AG09319 (cell line): Measurements from ENCODE around the gene L2HGDH.
A peak's percentile ranks its signal among the peaks of the same experiment; 100 is the strongest.

Experiments
- DNase-seq: peaks from one replicate; pipeline ENCODE4 v3.0.0-alpha.2; 2010; ENCODE audit warnings: low read depth; ENCODE audit errors: extremely low read depth
- TF ChIP-seq, protein P1 (sequence below): IDR thresholded peaks from 2 replicates; pipeline ENCODE4 v1.5.1; 2011; ENCODE audit warnings: low read depth, mild to moderate bottlenecking, inconsistent platforms, low read length, moderate library complexity

L2HGDH gene

DNA sequence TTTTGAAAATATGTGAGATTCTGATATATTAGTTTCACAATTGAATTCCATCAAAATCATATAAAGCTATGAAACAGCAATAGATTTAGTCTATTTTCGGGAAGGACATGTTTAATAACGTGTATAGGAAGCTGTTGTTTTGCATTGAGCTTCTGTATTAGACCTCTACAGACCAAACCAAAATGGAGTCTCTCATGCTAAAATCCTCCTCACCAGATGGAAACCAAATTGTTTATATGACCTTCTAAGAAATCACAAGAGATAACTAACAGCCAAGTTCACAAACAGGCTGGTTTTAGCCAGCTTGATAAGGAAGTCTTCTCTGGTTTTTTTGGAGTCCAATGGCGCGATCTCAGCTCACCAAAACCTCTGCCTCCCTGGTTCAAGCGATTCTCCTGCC lies 23.9 kb downstream of the L2HGDH start:
- TF ChIP-seq, protein P1, sequence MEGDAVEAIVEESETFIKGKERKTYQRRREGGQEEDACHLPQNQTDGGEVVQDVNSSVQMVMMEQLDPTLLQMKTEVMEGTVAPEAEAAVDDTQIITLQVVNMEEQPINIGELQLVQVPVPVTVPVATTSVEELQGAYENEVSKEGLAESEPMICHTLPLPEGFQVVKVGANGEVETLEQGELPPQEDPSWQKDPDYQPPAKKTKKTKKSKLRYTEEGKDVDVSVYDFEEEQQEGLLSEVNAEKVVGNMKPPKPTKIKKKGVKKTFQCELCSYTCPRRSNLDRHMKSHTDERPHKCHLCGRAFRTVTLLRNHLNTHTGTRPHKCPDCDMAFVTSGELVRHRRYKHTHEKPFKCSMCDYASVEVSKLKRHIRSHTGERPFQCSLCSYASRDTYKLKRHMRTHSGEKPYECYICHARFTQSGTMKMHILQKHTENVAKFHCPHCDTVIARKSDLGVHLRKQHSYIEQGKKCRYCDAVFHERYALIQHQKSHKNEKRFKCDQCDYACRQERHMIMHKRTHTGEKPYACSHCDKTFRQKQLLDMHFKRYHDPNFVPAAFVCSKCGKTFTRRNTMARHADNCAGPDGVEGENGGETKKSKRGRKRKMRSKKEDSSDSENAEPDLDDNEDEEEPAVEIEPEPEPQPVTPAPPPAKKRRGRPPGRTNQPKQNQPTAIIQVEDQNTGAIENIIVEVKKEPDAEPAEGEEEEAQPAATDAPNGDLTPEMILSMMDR, result no peak
- DNase-seq, result no peak

DNA sequence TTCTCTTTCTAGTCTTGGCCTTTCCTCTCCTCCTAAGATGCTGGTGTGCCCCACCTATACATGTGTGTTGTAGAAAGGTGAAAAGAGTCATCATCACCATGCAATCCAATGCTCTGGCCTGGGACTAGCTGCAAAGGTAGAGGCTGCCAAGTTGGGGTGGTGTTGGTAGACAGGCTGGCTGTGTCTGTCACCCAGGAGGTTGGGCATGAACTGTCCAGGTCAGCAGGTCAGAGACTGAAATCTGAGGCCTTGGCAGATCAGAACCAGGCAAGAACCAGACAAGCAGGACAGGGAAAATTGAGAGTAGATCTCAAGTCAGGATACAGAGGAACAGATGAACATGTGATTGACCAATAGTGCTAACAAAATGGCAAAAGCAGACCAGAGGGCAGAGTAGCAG lies 26.2 kb downstream of the L2HGDH start:
- DNase-seq, result no peak

DNA sequence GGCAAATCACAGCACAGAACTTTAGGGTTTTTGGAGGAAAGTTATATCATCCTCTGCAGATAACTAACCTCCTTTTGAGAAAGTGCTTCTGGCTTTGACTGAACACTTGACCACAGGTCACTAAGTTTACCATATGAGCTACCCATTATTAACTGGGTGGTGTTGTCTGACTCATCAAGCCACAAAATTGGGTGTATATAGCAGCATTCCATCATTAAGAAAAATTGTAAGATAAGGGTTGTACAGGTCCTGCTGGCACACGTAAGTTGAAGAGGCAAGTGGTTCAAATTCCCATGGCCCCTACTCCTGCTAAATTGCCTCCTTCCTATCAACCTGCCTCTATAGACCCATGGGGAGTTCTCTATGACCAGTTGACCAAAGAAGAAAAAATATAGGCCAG lies 39.5 kb downstream of the L2HGDH start:
- no peak for DNase-seq
- TF ChIP-seq, protein P1, result no peak

More for the DNA sequence above, 26.2 kb downstream of the L2HGDH start:
- TF ChIP-seq, protein P1, result no peak

DNA sequence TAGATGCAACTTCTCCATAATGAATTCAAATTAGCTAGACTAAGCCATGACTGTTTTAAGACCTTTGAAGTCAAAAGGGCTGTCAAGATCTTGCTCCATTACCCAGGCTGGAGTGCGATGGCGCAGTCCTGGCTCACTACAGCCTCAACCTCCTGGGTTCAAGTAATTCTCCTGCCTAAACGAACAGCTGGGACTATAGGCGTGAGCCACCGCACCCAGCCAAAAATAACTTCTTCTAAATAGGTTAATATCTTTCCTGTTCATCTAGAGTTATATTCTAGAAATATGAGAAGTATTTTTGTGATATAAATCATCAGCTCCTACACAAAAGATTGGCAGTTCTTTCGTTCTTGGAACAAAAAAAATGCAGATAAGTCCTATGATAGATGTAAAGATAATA lies 41.1 kb downstream of the L2HGDH start:
- TF ChIP-seq, protein P1, result no peak
- DNase-seq, result no peak

DNA sequence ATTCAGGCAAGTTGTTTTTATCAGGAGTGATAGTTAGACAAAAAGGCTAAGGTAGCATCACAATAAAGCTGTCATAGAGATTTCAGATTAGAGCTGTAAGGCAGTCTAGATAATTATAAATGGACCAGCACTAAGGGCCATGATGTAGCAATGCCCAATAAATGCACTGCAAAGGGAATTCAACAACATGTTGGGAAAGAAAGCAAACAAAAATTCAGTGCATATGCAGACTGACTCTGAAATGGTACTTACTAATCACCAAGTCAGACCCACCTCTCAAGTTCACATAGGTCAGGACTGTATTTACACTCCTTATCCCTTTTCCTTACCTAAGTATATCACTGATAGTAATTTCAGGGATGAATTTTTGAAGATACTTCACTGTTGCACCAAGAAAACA lies 47.0 kb downstream of the L2HGDH start:
- DNase-seq, result no peak
- TF ChIP-seq, protein P1, result no peak

DNA sequence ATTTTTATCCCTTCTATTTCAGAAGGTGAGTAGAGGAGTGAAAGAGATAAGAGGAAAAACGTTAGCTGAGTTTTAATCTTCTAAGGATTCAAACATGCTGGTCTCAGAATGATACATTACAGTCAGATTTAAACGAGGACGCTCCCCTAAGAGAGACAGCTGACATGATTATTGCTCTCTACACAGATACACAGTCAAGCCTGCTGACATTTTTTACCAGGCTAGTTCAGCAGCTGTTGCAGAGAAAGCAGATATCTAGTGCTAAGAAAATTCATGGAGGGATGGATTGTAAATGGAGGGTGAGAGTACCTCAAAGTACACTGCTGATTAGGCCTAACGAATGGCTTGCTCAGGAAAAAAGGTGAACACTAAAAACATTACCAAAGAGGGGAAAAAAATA lies 48.7 kb downstream of the L2HGDH start:
- TF ChIP-seq, protein P1, result no peak
- no peak for DNase-seq

DNA sequence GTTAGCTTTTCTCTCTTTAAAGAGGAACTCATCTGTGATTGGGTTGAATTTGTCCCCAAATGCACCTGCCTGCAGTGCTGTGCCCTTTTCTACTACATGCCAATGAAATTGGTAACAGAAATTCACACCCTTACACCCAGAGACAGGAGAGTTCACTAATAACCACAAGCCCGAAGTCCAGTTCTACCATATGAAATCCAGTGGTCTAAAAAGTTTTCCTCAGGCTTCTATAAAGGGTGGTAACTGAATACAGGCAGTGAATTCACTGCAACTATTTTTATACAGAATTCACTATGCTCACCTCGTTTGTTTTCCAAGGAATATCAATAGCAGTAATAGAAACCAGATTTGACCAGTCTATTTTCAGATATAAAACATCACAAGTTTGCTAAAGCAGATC lies 49.2 kb downstream of the L2HGDH start:
- TF ChIP-seq, protein P1, result no peak
- no peak for DNase-seq

DNA sequence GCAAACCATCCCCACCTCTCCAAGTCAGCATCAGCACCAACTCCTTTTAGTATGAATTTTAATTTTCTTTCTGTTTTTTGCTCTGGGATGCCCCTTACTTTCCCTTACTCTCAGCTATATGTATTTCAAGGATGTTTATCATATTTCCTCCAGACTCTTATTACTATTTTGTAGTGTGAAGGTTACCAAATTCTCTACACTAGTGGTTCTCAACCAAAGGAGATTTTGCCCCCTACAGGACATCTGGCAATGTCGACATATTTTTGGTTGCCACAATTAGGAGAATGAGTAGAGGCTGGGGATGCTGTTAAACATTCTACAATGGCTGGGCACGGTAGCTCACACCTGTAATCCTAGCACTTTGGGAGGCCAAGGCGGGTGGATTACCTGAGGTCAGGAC lies 51.5 kb downstream of the L2HGDH start:
- peak; percentile 19 for DNase-seq

More for the DNA sequence above, 51.5 kb downstream of the L2HGDH start:
- TF ChIP-seq, protein P1, result peak; percentile 61
